SK-N-SH (cell line): ENCODE measurements around the gene UBE2E1. TPM values are rescaled to one million over a fixed set of nuclear protein-coding genes. Genes with fewer than 3 reads are reported as not detected.

Experiments used
- CTCF ChIA-PET: fragments of 300-600, 350-600 bp; formaldehyde crosslinking; extraction: SDS; loops from one replicate; lab custom pipeline; 2021; lab: Yijun Ruan, JAX
- POLR2A ChIA-PET: fragments of 350-600 bp; sonication (Branson Sonifier 250); formaldehyde crosslinking; extraction: SDS; loops from one replicate; lab custom pipeline; 2020; ENCODE audit warnings: antibody characterized with exemption, inconsistent platforms; lab: Yijun Ruan, JAX
- DNase-seq: peaks from one replicate; pipeline ENCODE4 v3.0.0; 2012
- H2AFZ ChIP-seq: fragments of 200-600 bp; sonication (generic); 2 replicates; pipeline ENCODE4 v1.8.1; 2016; ENCODE audit warnings: antibody characterized with exemption, mild to moderate bottlenecking, low read depth
- H3F3A ChIP-seq: fragments of 200-600 bp; sonication (generic); replicated peaks from 2 replicates; pipeline ENCODE3; 2016; ENCODE audit warnings: antibody characterized with exemption, mild to moderate bottlenecking; ENCODE audit not compliant: insufficient read depth
- H3K27ac ChIP-seq, 2 experiments: fragments of 200-500 bp in 1 of 2; fragments of 200-600 bp in 1 of 2; sonication (Bioruptor generic) in 1 of 2; sonication (generic), shearing (Covaris generic) in 1 of 2; 2 replicates each; pipeline versions ENCODE4 v1.5.1 to v1.6.1; 2014 to 2016; ENCODE audit warnings: low read depth in 2 of 2, inconsistent platforms in 1 of 2, low read length in 1 of 2, mild to moderate bottlenecking in 1 of 2, mixed read lengths in 1 of 2
- H3K27me3 ChIP-seq: fragments of 200-600 bp; sonication (generic), shearing (Covaris generic); 2 replicates; pipeline ENCODE4 v1.6.1; 2016; ENCODE audit warnings: mixed run types; ENCODE audit not compliant: insufficient read depth
- H3K36me3 ChIP-seq, 2 experiments: fragments of 200-500 bp in 1 of 2; fragments of 200-600 bp in 1 of 2; sonication (Bioruptor generic) in 1 of 2; sonication (generic) in 1 of 2; replicated peaks in 1 of 2; 2 replicates each; pipeline versions ENCODE3 to v1.5.1; 2014 to 2016; ENCODE audit warnings: low read length in 1 of 2, mild to moderate bottlenecking in 1 of 2; ENCODE audit not compliant: insufficient read depth in 2 of 2, control insufficient read depth in 1 of 2
- H3K4me1 ChIP-seq, 2 experiments: fragments of 200-500 bp in 1 of 2; fragments of 200-600 bp in 1 of 2; sonication (Bioruptor generic) in 1 of 2; sonication (generic), shearing (Covaris generic) in 1 of 2; 2 replicates each; pipeline versions ENCODE4 v1.5.1 to v1.6.1; 2014 to 2016; ENCODE audit warnings: low read depth in 1 of 2, low read length in 1 of 2, mixed run types in 1 of 2; ENCODE audit not compliant: insufficient read depth in 2 of 2, control insufficient read depth in 1 of 2
- H3K4me2 ChIP-seq: fragments of 200-600 bp; sonication (generic), shearing (Covaris generic); 2 replicates; pipeline ENCODE4 v1.6.1; 2017; ENCODE audit warnings: mixed run types
- H3K4me3 ChIP-seq, 2 experiments: fragments of 200-500 bp in 1 of 2; fragments of 200-600 bp in 1 of 2; sonication (Bioruptor generic) in 1 of 2; sonication (generic), shearing (Covaris generic) in 1 of 2; 2 replicates each; pipeline versions ENCODE4 v1.5.1 to v1.8.1; 2014 to 2016; ENCODE audit warnings: low read depth in 2 of 2, inconsistent platforms in 1 of 2, low read length in 1 of 2, mild to moderate bottlenecking in 1 of 2, mixed read lengths in 1 of 2, moderate library complexity in 1 of 2
- H3K79me2 ChIP-seq: fragments of 200-600 bp; sonication (generic); 2 replicates; pipeline ENCODE4 v1.8.1; 2017; ENCODE audit warnings: mild to moderate bottlenecking; ENCODE audit not compliant: insufficient read depth
- H3K9ac ChIP-seq: fragments of 200-600 bp; sonication (generic); 2 replicates; pipeline ENCODE4 v1.6.1; 2017; ENCODE audit warnings: mixed run types
- H3K9me2 ChIP-seq: fragments of 200-600 bp; sonication (generic); 2 replicates; pipeline ENCODE4 v1.6.1; 2017; ENCODE audit warnings: mixed run types
- H3K9me3 ChIP-seq: fragments of 200-600 bp; sonication (generic); 2 replicates; pipeline ENCODE4 v1.6.1; 2017; ENCODE audit warnings: mixed run types, mild to moderate bottlenecking, moderate library complexity
- H4K20me1 ChIP-seq: fragments of 200-600 bp; sonication (generic); 2 replicates; pipeline ENCODE4 v1.6.1; 2017; ENCODE audit warnings: mild to moderate bottlenecking, mixed run types; ENCODE audit not compliant: insufficient read depth
- EP300 ChIP-seq, 2 experiments: IDR thresholded peaks; 2 replicates each; pipeline versions ENCODE4 v1.4.0 to v1.6.1; 2012; ENCODE audit warnings: borderline replicate concordance in 1 of 2, low read depth in 1 of 2, low read length in 1 of 2
- FOSL2 ChIP-seq: IDR thresholded peaks from 2 replicates; pipeline ENCODE4 v1.4.0; 2012; ENCODE audit warnings: low read depth, mild to moderate bottlenecking, moderate library complexity, borderline replicate concordance
- FOXJ3 ChIP-seq: sonication (generic); formaldehyde crosslinking; IDR thresholded peaks from 2 replicates; pipeline ENCODE4 v1.5.1; 2020; ENCODE audit warnings: mild to moderate bottlenecking, missing genetic modification reagents
- JUND ChIP-seq: IDR thresholded peaks from 2 replicates; pipeline ENCODE4 v1.4.0; 2012
- POLR2AphosphoS5 ChIP-seq: IDR thresholded peaks from 2 replicates; pipeline ENCODE4 v1.6.1; 2012; ENCODE audit warnings: low read depth, low read length
- RAD21 ChIP-seq: IDR thresholded peaks from 2 replicates; pipeline ENCODE4 v1.6.1; 2012; ENCODE audit warnings: mild to moderate bottlenecking, low read length
- SIN3A ChIP-seq: IDR thresholded peaks from 2 replicates; pipeline ENCODE4 v1.6.1; 2012; ENCODE audit warnings: low read depth, mild to moderate bottlenecking, low read length, moderate library complexity, borderline replicate concordance
- SMC3 ChIP-seq: IDR thresholded peaks from 2 replicates; pipeline ENCODE4 v1.6.1; 2012; ENCODE audit warnings: low read depth, low read length, improper control_type of control experiment
- TAF1 ChIP-seq: IDR thresholded peaks from 2 replicates; pipeline ENCODE4 v1.6.1; 2012; ENCODE audit warnings: low read depth, mild to moderate bottlenecking, low read length, moderate library complexity, borderline replicate concordance
- TEAD4 ChIP-seq: IDR thresholded peaks from 2 replicates; pipeline ENCODE4 v1.4.0; 2012; ENCODE audit warnings: mild to moderate bottlenecking, borderline replicate concordance; ENCODE audit not compliant: insufficient read depth
- YY1 ChIP-seq: IDR thresholded peaks from 2 replicates; pipeline ENCODE4 v1.4.0; 2012; ENCODE audit warnings: low read depth, mild to moderate bottlenecking
- WGBS: methylation state at CpG from one replicate; pipeline ENCODE4 v1.1.6; 2017; ENCODE audit warnings: low lambda C conversion rate; 5-methylcytosine and 5-hydroxymethylcytosine counted together
- polyA plus RNA-seq, 3 experiments: library from polyadenylated mRNA; depleted of rRNA; stranded (reverse); fragments of >200 nt; gene quantifications; 2 replicates each; pipeline ENCODE4 v1.2.3, GENCODE V29; 2012
- TF ChIP-seq, protein P1 (sequence below): fragments of 150-350 bp; IDR thresholded peaks from 2 replicates; pipeline ENCODE4 v1.6.1; 2016; ENCODE audit warnings: mild to moderate bottlenecking, low read depth, low read length
- TF ChIP-seq, protein P2 (sequence below): IDR thresholded peaks from 2 replicates; pipeline ENCODE4; 2012
- TF ChIP-seq, protein P3 (sequence below): fragments of 200-600 bp; sonication (generic); IDR thresholded peaks from 2 replicates; pipeline ENCODE4 v1.6.1; 2017; ENCODE audit warnings: antibody characterized with exemption, mild to moderate bottlenecking, moderate library complexity

UBE2E1 gene
- polyA plus RNA-seq, 1 of the 3 experiments (the other 2 are of a cell fraction): 59.9 TPM

DNA sequence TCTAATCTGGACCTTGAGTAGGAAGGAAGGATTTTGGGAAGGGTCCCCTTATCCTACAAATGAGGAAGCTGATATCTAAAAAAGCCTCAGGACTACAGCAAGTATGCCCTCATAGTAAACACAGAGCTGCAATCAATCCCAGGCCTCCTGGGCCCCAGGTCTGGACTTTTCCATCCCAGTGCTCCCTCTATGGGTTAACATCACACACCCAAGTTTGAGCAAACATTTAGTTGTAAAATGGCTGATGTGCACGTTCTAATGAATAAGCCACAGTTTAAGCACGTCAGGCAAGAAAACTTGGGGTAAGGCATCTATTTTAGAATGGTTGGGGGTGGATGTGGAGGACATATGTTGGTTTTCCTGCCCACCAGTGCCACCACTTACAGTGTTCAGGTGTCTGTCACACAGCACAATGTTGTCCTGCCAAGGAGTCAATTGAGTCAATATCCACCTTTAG, 44.3 kb upstream of the UBE2E1 start:
- Histone ChIP-seq H2AFZ (no peak overlapping the region), H3K4me2 (no peak overlapping the region), H3K9me3 (no peaks in the 10 kb centered on the region), H3K4me1 (peaks cover 0 to 19% of the 10 kb centered on the region in 2 experiments; a peak in 1 of 4 replicates), H3K79me2 (no peaks in the 10 kb centered on the region), H3K27me3 (no peaks in the 10 kb centered on the region), H3K27ac (no peak overlapping the region; a peak in 1 of 4 replicates), H3K36me3 (no peaks in the 10 kb centered on the region), H3K4me3 (no peak overlapping the region), H3F3A (no peaks in the 10 kb centered on the region), H4K20me1 (no peaks in the 10 kb centered on the region), H3K9ac (no peak overlapping the region), H3K9me2 (no peaks in the 10 kb centered on the region)
- POLR2A ChIA-PET: no interaction called here
- DNase-seq: no peak
- TF ChIP-seq, protein P1, sequence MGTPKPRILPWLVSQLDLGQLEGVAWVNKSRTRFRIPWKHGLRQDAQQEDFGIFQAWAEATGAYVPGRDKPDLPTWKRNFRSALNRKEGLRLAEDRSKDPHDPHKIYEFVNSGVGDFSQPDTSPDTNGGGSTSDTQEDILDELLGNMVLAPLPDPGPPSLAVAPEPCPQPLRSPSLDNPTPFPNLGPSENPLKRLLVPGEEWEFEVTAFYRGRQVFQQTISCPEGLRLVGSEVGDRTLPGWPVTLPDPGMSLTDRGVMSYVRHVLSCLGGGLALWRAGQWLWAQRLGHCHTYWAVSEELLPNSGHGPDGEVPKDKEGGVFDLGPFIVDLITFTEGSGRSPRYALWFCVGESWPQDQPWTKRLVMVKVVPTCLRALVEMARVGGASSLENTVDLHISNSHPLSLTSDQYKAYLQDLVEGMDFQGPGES: no peak
- TF ChIP-seq RAD21 (peak; percentile 60), FOSL2 (no peak), TAF1 (no peak), YY1 (no peak), TEAD4 (no peak), JUND (no peak), SMC3 (peak; percentile 25), SIN3A (no peak), POLR2AphosphoS5 (no peak), EP300 (IDR thresholded peaks at IDR 0.05; ENCODE audit: borderline replicate concordance in 1 of 2, low read depth in 1 of 2, low read length in 1 of 2) (no peak), FOXJ3 (CRISPR knock-in tag) (no peak)
- TF ChIP-seq, protein P2, sequence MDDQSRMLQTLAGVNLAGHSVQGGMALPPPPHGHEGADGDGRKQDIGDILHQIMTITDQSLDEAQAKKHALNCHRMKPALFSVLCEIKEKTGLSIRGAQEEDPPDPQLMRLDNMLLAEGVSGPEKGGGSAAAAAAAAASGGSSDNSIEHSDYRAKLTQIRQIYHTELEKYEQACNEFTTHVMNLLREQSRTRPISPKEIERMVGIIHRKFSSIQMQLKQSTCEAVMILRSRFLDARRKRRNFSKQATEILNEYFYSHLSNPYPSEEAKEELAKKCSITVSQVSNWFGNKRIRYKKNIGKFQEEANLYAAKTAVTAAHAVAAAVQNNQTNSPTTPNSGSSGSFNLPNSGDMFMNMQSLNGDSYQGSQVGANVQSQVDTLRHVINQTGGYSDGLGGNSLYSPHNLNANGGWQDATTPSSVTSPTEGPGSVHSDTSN: no peak
- TF ChIP-seq, protein P3, sequence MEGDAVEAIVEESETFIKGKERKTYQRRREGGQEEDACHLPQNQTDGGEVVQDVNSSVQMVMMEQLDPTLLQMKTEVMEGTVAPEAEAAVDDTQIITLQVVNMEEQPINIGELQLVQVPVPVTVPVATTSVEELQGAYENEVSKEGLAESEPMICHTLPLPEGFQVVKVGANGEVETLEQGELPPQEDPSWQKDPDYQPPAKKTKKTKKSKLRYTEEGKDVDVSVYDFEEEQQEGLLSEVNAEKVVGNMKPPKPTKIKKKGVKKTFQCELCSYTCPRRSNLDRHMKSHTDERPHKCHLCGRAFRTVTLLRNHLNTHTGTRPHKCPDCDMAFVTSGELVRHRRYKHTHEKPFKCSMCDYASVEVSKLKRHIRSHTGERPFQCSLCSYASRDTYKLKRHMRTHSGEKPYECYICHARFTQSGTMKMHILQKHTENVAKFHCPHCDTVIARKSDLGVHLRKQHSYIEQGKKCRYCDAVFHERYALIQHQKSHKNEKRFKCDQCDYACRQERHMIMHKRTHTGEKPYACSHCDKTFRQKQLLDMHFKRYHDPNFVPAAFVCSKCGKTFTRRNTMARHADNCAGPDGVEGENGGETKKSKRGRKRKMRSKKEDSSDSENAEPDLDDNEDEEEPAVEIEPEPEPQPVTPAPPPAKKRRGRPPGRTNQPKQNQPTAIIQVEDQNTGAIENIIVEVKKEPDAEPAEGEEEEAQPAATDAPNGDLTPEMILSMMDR: peak; percentile 37
- 85% methylated on average over 2 of the region's 2 CpGs for WGBS
- CTCF ChIA-PET: interaction anchor here (1.1 to 2.0 kb wide), 3 partner anchors 10 to 203 kb away, joined by 3 to 6 read pairs (median 3); no protein-coding TSS in a partner anchor
